NCI-H1417 treated with DMSO at 0.1 percent for 48 hours (cell line): ENCODE measurements around the gene CLDN6.

Experiments used
- DNase-seq: peaks from one replicate; lab custom pipeline; 2025; lab: John Stamatoyannopoulos, UW

The CLDN6 gene

DNA sequence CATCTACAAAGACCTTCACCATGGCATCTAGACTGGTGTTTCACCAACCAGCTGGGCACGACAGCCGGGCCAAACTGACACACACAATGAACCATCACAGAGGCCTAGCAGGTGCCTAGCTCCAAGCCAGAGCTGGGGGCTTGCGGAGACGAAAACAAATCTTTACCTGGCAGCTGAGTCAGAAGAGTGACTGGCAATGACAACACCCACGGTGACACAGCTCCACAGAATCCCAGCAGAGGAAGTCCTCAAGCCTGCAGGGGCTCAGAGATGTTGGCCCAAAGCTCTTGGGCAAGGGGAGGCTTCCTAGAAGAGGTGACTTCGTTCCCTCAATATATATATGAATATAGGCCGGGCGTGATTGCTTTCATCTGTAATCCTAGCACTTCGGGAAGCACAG, 33.5 kb upstream of the CLDN6 start:
- no peak for DNase-seq

DNA sequence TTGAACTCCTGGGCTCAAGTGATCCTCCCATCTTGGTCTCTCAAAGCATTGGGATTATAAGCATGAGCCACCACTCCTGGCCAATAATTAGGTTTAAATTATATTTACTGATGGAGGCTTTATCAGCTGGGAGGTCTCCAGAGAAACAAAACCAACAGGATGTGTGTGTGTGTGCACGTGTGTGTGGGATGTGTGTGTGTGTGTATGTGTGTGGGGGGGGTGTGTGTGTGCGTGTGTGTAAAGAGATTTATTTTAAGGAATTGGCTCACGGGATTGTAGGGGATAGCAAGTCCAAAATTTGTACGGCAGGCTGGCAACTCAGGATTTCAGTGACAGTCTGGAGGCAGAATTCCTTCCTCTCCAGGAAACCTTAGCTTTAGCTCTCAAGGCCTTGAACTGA, 33.0 kb upstream of the CLDN6 start:
- DNase-seq = no peak

DNA sequence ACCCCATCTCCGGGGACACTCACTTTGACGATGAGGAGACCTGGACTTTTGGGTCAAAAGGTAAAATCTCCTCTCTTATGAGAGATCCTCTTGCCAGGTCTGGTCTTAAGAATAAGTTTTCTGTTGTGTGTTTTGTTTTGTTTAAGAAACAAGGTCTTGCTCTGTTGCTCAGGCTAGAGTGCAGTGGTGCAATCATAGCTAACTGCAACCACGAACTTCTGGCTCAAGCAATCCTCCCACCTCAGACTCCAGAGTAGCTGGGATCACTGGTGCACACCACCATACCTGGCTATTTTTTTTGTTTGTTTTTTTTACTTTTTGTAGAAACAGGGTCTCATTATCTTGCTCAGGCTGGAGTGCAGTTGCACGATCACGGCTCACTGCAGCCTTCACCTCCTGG, 32.5 kb upstream of the CLDN6 start:
- no peak for DNase-seq

DNA sequence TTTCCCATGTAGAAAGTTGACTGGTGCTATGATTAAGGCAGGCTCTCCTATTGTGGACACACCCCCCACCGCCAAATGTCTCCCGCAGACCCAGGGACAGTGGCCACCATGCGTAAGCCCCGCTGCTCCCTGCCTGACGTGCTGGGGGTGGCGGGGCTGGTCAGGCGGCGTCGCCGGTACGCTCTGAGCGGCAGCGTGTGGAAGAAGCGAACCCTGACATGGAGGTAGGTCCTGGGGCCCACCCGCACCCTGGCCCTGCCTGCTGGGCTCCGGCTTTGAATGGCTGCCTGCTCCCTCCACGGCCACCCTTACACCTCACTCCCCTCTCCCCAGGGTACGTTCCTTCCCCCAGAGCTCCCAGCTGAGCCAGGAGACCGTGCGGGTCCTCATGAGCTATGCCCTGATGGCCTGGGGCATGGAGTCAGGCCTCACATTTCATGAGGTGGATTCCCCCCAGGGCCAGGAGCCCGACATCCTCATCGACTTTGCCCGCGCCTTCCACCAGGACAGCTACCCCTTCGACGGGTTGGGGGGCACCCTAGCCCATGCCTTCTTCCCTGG, 32.0 kb upstream of the CLDN6 start:
- no peak for DNase-seq

DNA sequence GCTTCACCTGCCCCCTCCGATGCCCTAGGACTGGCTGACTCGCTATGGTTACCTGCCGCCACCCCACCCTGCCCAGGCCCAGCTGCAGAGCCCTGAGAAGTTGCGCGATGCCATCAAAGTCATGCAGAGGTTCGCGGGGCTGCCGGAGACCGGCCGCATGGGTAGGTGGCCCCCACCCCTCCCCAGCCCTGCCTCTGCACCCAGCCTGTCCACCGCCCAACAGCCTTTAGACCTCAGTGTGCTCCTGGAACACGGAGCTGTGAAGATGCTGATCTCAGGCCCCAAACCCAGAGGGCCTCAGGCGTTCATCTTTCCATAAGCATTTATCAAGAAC, 29.4 kb upstream of the CLDN6 start:
- DNase-seq = no peak

DNA sequence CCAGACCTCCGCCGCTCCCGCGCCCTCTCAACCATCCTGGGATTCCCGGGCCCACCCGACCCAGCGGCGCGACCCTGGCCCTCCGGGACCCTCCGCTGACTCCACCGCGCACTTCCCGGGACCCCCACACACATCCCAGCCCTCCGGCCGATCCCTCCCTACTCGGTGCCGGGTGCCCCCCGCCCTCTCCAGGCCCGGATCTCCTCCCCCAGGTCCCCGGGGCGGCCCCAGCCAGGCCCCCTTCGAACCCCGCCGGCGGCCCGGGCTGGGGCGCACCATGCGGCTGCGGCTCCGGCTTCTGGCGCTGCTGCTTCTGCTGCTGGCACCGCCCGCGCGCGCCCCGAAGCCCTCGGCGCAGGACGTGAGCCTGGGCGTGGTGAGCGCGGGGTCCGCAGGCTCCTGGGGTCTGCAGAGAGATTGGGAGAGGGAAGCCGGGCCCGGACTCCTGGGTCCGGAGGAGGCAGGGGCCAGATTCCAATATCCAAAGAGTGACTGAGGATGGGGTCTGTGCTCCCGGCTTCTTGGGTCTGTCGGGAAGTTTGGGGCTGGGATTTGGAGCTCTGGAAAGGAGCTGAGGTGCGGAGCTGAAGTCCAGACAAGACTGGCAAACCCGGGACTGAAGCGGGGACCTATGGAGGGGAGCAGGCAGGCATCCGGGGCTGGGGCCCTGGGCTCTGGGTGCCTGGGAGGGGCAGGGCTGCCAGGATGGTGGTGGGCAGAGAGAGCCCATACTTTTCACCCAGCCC, 28.8 kb upstream of the CLDN6 start:
- no peak for DNase-seq

DNA sequence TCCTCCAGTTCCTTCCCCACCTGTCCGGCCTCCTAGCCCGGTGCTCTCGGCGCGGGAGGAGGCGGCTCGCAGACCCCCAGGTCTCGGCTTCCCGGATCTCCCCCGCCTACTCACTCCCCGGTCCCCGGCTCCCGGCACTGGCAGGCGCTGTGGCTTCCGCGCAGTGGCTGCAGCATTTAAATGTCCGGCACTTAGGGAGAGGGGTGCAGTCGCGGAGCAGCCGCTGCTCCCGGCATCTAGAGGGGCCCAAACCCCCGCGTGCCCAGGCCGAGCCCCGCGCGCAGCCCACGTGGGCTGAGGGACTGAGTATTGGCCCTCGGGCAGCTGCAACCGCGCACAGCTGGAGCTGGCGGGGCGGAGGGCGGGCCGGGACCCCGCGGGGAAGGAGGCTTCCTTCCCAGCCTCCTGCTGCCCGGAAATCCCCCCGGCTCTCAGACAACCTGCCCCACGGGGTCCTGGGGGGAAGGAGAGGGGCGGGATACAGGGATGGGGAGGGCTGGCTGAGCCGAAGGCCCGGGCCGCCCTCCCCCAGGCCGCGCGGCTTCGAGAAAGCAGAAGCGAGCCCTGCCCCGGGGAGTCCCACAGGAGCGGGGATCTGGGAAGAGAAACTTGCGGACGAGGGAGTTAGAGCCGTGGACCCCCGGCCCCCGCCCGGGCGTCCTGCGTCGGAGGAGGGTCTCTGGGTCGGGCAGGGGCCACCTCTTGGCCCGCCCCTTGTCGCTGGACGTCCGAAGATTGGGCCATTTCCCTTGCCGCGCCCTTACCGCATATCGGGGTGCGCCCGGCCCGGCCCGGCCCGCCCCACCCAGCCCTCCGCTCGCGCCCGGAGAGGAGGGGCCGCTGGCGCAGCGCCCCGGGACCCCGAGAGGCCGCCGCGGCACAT, 28.0 kb upstream of the CLDN6 start, which contains the start of gene MMP25:
MMP25 (plus strand) TSS at position 804 of the 883 bp plus-strand sequence. CDS start 357 bp downstream, outside the sequence.
- DNase-seq = no peak

DNA sequence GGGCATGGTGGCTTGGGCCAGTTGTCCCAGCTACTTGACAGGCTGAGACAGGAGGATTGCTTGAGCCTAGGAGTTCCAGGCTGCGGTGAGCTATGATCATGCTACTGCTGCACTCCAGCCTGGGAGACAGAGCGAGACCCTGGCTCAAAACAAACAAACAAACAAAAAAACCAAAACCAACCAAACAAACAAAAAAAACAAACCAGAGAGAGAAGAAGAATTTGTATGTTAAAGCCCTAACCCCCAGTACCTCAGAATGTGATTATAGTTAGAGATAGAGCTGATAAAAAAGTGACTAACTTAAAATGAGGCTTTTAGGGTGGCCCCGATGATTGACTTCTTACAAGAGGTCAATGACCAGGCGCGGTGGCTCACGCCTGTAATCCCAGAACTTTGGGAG, 26.7 kb upstream of the CLDN6 start:
- no peak for DNase-seq

DNA sequence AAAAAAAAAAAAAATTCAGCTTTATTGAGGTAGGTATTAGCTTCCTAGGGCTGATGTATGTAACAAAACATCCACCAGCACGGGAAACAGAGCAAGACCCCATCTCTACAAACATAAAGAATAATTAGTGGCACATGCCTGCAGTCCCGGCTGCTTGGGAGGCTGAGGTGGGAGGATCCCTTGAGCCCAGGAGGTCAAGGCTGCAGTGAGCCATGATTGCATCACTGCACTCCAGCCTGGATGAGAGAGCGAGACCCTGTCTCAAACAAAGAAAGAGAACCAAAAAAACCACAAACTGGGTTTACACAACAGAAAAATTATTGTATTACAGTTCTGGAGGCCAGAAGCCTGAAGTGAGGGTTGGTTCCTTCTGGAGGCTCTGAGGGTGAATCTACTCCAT, 24.4 kb upstream of the CLDN6 start:
- no peak for DNase-seq

DNA sequence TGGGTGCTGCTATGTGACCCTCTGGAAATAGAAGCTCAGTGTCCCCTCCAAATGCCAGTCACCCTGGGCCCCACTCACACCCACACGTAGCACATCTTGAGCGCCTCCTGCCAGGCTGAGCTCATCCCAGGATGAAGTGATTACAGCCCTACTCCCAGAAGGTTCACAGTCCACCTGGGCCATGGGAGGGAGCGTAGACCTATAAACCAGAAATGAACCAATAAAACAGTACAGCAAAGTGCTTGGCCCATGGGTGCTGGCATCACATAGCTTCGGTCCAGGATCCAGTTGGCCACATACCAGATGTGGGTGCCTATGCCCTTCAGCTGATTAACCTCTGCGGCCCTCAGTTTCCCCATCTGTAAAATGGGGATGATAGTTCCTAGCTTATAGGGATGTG, 20.9 kb upstream of the CLDN6 start:
- DNase-seq = no peak

DNA sequence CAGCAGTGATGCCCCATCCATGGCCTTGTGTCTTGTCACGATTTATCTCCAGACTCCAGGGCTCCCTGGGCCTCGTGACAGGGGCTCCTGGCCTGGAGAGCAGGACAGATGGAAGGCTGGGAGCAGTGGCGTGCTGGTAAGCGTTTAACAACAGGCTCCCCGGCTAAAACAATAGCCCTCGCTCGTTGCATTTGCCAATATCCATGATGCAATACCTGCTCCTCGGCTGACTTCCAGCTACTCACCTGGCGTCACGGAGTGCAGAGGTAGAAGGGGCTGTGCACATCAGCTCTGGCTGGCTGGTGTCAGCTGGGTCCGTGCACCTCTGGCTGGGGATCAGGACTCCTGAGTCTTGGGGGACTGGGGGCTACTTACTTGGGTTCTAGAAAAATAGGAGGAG, 20.3 kb upstream of the CLDN6 start:
- DNase-seq = no peak

DNA sequence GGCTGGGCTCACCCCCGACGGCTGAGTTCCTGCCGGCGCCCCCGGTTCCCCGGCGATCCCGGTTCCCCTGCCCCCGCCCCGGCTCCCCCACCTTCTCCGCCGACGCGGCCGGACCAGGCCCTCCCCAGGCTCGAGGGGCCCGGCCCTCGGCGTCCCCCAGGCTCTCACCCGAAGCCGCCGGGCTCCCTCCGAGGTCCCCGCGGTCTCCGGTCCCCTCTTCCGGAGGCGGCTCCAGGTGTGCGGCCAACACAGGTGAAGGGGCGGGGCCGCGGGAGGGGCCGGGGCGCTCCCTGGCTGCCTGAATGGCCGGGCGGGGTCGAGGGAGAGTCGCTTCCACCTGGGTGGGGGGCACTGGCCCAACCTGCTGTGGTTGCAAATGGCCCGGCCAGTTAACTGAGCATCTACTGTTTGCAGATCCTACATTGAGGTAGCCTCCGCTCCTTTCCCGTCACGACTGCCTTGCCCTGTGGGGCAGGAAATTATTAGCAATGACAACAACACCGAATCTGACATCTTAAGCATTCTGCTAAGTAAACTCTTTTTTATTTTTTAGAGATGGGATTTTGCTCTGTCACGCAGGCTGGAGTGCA, 18.8 kb upstream of the CLDN6 start, which contains the start of gene BICDL2:
BICDL2 (minus strand) TSS at position 219 of the 590 bp plus-strand sequence. CDS start 1,448 bp downstream, outside the sequence.
- no peak for DNase-seq

DNA sequence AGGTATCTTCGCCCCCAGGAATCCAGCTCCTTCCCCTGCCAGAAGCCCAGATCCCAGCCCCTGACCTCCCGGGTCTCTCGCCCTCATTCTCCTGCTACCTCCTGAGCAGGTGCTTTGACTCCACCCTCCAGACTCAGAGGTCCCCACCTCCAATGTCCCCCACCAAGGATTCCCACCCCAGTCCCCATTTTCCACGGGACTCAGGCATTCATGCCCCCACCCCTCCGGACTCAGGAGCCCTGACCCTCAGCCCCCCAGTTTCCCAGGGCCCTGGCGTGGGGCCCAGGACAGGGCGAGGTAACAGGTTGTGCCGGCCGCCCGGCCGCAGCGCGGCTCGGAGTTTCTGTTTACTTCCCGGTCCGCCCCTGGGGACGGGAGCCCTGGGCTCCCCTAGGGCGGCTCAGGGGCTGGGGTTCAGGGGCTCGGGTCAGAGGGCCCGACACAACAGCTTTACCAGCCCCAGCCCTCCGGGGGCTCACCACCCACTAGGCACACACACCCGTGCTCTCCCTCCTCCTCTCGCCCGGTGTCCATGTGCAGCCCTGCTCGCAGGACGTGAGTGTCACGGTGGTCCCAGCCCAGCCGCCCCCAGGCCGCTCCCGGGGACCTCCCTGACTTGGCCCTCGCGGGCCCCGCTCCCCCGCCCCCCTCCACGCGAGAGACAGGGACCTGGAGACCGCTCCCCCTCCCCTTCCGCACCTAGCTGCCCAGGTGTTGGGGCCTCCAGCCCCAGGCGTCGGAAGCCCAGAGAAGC, 18.2 kb upstream of the CLDN6 start:
- no peak for DNase-seq

DNA sequence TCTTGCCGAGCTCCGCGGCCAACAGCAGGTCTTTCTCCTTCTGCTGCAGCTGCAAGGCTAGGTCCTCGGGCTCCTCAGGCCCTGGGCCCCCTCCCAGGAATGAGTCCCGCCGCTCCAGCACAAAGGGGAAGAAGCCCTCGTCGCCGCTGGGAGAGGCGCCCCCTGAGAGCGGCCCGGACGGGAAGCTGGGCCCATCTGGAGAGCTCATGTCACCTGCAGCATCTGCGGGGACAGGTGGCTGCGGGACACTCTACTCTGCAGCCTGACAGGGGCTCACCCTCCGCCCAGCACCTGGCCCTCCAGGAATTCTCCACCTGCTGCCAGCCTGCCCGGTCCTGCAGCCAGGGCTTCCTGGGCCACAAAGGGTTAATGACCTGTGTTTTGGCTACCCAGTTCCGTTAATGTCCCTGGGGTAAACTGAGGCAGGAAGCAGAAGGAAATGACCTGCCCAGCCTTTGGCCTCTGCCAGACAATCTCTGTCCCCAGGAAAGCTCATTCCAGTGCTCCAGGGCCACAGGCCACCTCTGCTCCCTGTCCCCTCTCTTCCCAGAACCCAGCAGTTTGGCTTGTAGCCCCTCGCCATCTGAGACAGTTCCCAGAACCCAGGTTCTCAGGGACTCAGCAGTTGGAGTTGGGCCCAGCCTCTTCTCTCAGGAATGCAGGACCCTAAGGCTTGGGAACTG, 17.4 kb upstream of the CLDN6 start:
- DNase-seq = no peak

DNA sequence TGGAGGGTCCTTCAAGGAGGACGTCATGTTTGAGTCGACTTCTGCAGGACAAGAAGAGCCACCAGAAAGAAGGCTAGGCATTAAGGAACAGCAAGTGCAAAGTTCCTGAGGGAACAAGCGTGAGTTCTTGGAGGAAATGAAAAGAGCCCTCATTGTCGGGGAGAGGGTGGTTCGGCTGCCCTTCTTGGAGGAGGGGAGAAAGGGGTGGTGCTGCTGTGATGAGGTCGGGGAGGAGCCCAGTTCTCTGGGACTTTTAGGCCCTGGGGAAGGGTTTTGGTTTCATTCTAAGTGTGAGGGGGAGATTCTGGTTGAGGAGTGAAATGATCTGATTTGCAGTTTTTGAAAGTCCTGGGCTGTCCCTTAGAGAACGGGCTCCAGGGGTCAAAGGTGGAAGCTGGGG, 14.6 kb upstream of the CLDN6 start:
- no peak for DNase-seq

DNA sequence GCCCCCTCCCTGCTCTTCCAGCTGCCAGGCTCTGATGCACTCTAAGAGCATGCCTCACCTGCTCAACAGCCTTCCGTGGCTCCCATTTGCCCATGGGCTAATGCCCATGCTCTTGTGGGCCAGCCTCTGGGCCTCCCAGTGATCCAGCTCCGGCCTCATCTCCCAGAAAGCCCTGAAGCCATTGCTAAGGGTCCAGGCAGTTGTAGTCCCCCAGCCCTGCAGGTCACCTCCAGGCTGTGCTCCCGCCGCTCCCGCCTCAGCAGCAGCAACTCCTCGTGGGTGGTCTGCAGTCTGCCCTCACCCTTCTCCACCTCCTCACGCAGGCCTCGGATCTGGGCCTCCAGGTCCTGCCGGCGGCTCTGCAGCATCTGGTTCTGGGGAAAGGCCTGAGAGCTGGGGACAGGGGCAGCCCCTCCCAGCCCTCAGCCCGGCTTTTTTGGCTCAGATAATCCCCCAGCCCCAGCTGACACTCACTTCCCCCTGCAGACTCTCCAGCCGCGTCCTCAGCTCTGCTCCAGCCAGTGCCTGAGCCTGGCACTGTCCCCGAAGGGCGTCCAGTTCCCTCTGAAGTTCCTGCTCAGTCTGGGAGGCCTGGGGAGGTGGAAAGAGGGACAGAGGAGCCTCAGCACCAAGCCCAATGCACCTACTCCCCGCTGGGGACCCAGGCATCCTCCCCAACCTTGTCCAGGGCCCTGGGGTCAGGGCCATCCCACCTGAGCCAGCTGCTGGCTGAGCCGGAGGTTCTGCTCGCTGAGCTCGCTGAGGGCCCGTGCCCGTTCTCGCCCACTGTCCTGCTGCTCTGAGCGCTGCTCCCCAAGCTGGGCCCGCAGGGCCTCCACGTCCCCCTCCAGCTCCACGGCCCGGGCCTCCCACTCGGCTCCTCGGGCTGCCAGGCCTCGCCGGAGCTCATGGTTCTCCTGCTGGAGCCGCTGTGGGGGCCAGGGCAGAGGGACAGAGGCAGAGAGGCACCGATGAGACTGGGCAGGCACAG, 12.5 kb upstream of the CLDN6 start:
- DNase-seq = no peak

DNA sequence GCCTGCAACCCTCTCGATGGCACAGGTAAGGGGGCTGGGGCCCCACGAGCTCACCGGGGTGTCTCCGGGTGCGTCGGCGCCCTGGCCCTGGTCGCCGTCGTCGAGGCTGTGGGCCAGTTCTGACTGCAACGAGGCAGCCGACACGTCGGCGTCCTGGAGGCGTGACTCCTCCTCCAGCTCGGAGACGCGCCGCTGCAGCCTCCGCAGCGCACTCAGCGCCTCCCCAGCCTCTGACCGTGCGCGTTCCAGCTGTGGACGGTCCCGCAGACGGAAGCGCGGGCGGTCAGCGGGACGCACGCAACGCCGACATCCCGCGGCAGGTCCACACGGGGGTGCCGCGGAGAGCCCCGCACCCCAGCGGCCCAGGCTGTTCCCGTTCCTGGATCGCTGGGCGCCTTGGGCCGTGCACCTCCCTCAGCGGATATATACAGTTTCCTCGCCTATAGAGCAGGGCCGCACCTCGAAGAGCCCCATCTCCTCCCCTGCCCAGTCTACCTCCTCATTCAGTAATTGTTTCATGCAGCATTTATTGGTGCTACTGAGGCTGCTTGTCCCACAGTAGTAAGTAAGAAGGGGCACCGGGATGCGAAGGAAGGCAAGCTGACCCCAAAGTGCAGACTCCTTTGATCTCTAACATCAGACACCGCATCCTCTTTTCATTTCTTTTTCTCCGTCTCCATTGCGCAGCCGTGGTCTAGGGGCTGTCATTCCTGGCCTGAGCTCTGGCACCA, 11.7 kb upstream of the CLDN6 start:
- no peak for DNase-seq

DNA sequence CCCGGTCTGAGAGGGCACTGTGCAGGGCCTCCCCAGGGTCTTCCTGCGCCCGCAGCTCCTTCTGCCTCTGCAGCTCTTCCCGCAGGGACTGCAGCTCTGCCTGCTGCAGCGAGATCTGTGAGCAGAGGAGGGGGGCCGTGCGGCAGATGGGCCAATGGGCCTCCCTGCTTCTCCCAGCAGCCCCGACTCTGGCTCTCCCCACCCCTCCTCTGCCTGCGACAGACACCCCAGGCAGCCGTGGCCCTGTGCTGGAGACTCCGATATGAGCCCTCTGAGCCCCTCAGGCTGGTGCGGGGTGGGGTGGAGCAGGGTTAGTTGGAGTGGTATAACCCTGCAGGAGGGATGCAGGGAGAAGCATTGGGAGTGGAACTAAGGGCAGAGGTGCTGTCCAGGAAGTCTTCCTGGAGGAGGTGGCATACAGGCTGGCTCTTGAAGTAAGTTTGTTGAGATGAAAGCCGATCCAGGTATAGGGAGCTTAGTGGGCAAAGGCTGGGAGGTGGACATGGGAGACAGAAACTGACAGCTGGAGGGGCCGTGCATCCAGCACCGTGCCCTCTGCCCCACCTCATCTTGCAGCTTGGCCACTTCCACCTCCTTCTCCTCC, 10.8 kb upstream of the CLDN6 start:
- no peak for DNase-seq
